B cell (primary cell): ENCODE measurements around the gene PIERCE2.

Experiments
- CTCF ChIP-seq: fragments of 200-600 bp; IDR thresholded peaks from one replicate; pipeline ENCODE4 v1.8.0; 2022; ENCODE audit warnings: antibody characterized with exemption, mild to moderate bottlenecking
- EZH2 ChIP-seq: IDR thresholded peaks from 2 replicates; pipeline ENCODE4 v1.6.1; 2012; ENCODE audit warnings: borderline replicate concordance, low read depth, mild to moderate bottlenecking, moderate library complexity, low read length; ENCODE audit not compliant: insufficient read depth, poor library complexity, severe bottlenecking

- TF ChIP-seq CTCF (no peak), EZH2 (no peak)
These were observed 740 bp upstream of the PIERCE2 start for GRCh38 chr15:55407498-55408011.
